K562 (cell line): ENCODE data around the gene DDAH2. TPM values are rescaled to one million over a fixed set of nuclear protein-coding genes. Genes with fewer than 3 reads are reported as not detected.

Experiments
- CUX1 ChIP-seq: fragments of 200-800 bp; sonication (Bioruptor generic); IDR thresholded peaks from 2 replicates; pipeline ENCODE4 v1.6.1; 2016; ENCODE audit warnings: missing genetic modification characterization, missing compliant biosample characterization
- ILK ChIP-seq: fragments of 450-650 bp; IDR thresholded peaks from 2 replicates; pipeline ENCODE4 v1.6.1; 2016; ENCODE audit warnings: missing genetic modification characterization, low read depth, mild to moderate bottlenecking, missing compliant biosample characterization, moderate library complexity, borderline replicate concordance
- PRDM10 ChIP-seq: fragments of 450-650 bp; IDR thresholded peaks from 2 replicates; pipeline ENCODE4 v1.6.1; 2018; ENCODE audit not compliant: partially characterized antibody
- ZBTB8A ChIP-seq: fragments of 450-650 bp; IDR thresholded peaks from 2 replicates; pipeline ENCODE4 v1.6.1; 2018; ENCODE audit warnings: mild to moderate bottlenecking, moderate library complexity; ENCODE audit not compliant: partially characterized antibody
- ZFP91 ChIP-seq: sonication (generic); formaldehyde crosslinking; IDR thresholded peaks from 2 replicates; pipeline ENCODE4 v1.8.0; 2022; ENCODE audit warnings: mild to moderate bottlenecking, missing genetic modification reagents
- ZNF717 ChIP-seq: fragments of 250-450 bp; sonication (Bioruptor Pico); IDR thresholded peaks from 2 replicates; pipeline ENCODE4 v1.5.0; 2021
- ZNF75A ChIP-seq: fragments of 450-650 bp; formaldehyde crosslinking; IDR thresholded peaks from 2 replicates; pipeline ENCODE4 v1.4.0; 2020; ENCODE audit warnings: mild to moderate bottlenecking
- polyA plus RNA-seq, 8 experiments: library from polyadenylated mRNA; depleted of rRNA in 4 of 8; stranded (reverse) in 5 of 8; unstranded in 3 of 8; fragments of >200 nt; fragmentation: Nextera tagmentation in 2 of 8; fragmentation: Illumina TruSeq in 1 of 8; extraction: Ambion mirVana in 2 of 8; extraction: Trizol in 1 of 8; gene quantifications; 2 replicates each; pipeline versions ENCODE4 v1.2.1 to v1.2.3, GENCODE V29; 2011 to 2014; ENCODE audit warnings: inconsistent platforms in 1 of 8, missing spikeins in 1 of 8
- total RNA-seq, 7 experiments: library from RNA; depleted of rRNA in 6 of 7; stranded (reverse); fragments of >200 nt in 6 of 7; fragmentation: Illumina TruSeq in 2 of 7; extraction: Trizol in 2 of 7; gene quantifications; 2 replicates each; pipeline versions ENCODE4 v1.2.1 to v1.2.3, GENCODE V29; 2011 to 2021; ENCODE audit warnings: low replicate concordance in 1 of 7

The DDAH2 gene
- total and polyA plus RNA-seq, 9 of the 15 experiments (the other 6 are each of a cell fraction or from before 2014, with no cell fraction given), result 1.8 to 45.4 (median 21.4) TPM

GRCh38 chr6:31727034-31727716 is 1.9 kb downstream of the DDAH2 start (continued):
- no peak for TF ChIP-seq PRDM10
- TF ChIP-seq ZNF75A (CRISPR knock-in tag), result no peak
- no peak for TF ChIP-seq ZFP91 (CRISPR knock-in tag)
- TF ChIP-seq ZBTB8A, result no peak
- no peak for TF ChIP-seq CUX1 (CRISPR knock-in tag)
- no peak for TF ChIP-seq ZNF717
- no peak for TF ChIP-seq ILK
